ENCODE measurements around the gene LINS1.

DNA sequence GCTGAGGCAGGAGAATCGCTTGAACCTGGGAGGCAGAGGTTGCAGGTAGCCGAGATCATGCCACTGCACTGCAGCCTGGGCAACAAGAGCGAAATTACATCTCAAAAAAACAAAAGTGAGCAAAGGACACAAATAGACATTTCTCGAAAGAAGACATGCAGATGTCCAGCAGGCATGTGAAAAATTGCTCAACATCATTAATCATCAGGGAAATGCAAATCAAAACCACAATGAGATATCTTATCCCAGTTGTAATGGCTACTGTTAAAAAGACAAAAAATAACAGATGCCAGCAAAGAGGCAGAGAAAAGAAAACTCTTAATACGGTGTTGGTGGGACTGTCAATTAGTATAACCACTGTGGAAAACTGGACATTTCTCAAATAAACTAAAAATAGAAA is 21.3 kb upstream of the LINS1 start:
- TF ChIP-seq, protein P1, sequence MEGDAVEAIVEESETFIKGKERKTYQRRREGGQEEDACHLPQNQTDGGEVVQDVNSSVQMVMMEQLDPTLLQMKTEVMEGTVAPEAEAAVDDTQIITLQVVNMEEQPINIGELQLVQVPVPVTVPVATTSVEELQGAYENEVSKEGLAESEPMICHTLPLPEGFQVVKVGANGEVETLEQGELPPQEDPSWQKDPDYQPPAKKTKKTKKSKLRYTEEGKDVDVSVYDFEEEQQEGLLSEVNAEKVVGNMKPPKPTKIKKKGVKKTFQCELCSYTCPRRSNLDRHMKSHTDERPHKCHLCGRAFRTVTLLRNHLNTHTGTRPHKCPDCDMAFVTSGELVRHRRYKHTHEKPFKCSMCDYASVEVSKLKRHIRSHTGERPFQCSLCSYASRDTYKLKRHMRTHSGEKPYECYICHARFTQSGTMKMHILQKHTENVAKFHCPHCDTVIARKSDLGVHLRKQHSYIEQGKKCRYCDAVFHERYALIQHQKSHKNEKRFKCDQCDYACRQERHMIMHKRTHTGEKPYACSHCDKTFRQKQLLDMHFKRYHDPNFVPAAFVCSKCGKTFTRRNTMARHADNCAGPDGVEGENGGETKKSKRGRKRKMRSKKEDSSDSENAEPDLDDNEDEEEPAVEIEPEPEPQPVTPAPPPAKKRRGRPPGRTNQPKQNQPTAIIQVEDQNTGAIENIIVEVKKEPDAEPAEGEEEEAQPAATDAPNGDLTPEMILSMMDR (IDR thresholded peaks at IDR 0.05 in 8 of 11, conservative IDR thresholded peaks at IDR 0.05 in 3 of 11), result no peak
- TF ChIP-seq POLR2A (IDR thresholded peaks at IDR 0.05), result no peak

All from spleen (tissue), 7 donors.